Stomach (tissue), 9 donors: ENCODE measurements around the gene RASIP1. TPM values are rescaled to one million over a fixed set of nuclear protein-coding genes. Genes with fewer than 3 reads are reported as not detected.

Experiments
- DNase-seq, 2 donors: peaks; one replicate each; pipeline versions ENCODE4 v3.0.0 to v3.0.0-alpha.2; 2013 to 2019
- H3K27ac ChIP-seq, 5 donors: fragments of 200-600 bp in 4 of 5; sonication (generic) in 4 of 5; one replicate each; pipeline ENCODE4 v1.5.1; 2013 to 2019; ENCODE audit warnings: mild to moderate bottlenecking in 1 of 5, moderate library complexity in 1 of 5
- H3K27me3 ChIP-seq, 3 donors: fragments of 200-600 bp; sonication (generic); one replicate each; pipeline ENCODE4 v1.5.1; 2017 to 2019; ENCODE audit warnings: mixed run types in 1 of 3
- H3K36me3 ChIP-seq, 4 donors: fragments of 200-600 bp; sonication (generic); 1 replicate in 3 of 4; 2 replicates in 1 of 4; pipeline ENCODE4 v1.5.1; 2016 to 2019
- H3K4me1 ChIP-seq, 4 donors: fragments of 200-600 bp; sonication (generic); one replicate each; pipeline ENCODE4 v1.5.1; 2016 to 2019
- H3K4me3 ChIP-seq, 4 donors: fragments of 200-600 bp; sonication (generic) in 3 of 4; one replicate each; pipeline ENCODE4 v1.5.1; 2016 to 2019; ENCODE audit warnings: mild to moderate bottlenecking in 1 of 4
- H3K9me3 ChIP-seq, 4 donors: fragments of 200-600 bp; sonication (generic); one replicate each; pipeline ENCODE4 v1.5.1; 2016 to 2019
- EP300 ChIP-seq: sonication (generic); formaldehyde crosslinking; IDR thresholded peaks from one replicate; pipeline ENCODE4 v1.6.1; 2017; ENCODE audit warnings: antibody characterized with exemption
- POLR2A ChIP-seq, 4 donors: fragments of 450-650 bp; IDR thresholded peaks; one replicate each; pipeline ENCODE4 v1.6.1; 2016; ENCODE audit warnings: antibody characterized with exemption in 4 of 4, control low read depth in 2 of 4, mild to moderate bottlenecking in 1 of 4, moderate library complexity in 1 of 4
- POLR2AphosphoS5 ChIP-seq, 3 donors: sonication (generic); formaldehyde crosslinking; IDR thresholded peaks; one replicate each; pipeline ENCODE4 v1.6.1; 2016; ENCODE audit warnings: antibody characterized with exemption in 3 of 3
- WGBS, 5 donors: extraction: QIAGEN DNeasy Blood & Tissue Kit in 3 of 5; methylation state at CpG; one replicate each; pipeline versions ENCODE4 v1.1.5 to v1.1.7; 2013 to 2018; 5-methylcytosine and 5-hydroxymethylcytosine counted together
- intact Hi-C: fragments of 100-400 bp; cut with DNase I; formaldehyde crosslinking; loops from one replicate; pipeline ENCODE4 v1.15.1; 2023; ENCODE audit warnings: low total_unique reads
- polyA plus RNA-seq, 3 donors: library from polyadenylated mRNA; stranded (reverse); fragments of 200-250 nt; gene quantifications; one replicate each; pipeline ENCODE4 v1.2.3, GENCODE V29; 2013
- total RNA-seq, 5 donors: library from RNA; depleted of rRNA; stranded (reverse); fragments of >200 nt; gene quantifications; one replicate each; pipeline versions ENCODE4 v1.1.0 to v1.2.3, GENCODE V29; 2014 to 2016
- TF ChIP-seq, protein P1 (sequence below), 7 experiments: fragments of 450-650 bp in 4 of 7; fragments of 200-600 bp in 3 of 7; sonication (generic) in 3 of 7; IDR thresholded peaks; one replicate each; pipeline ENCODE4 v1.5.1; 2016 to 2019; ENCODE audit warnings: antibody characterized with exemption in 7 of 7, control low read depth in 2 of 7, mild to moderate bottlenecking in 1 of 7
- donor health status: healthy with polysubstance abuse.
- donor health status: Bipolar disorder and iron deficiency.
- donor health status: healthy.

The RASIP1 gene
- total and polyA plus RNA-seq, 8 donors: 4.7 to 44.9 (median 10.2) TPM

DNA sequence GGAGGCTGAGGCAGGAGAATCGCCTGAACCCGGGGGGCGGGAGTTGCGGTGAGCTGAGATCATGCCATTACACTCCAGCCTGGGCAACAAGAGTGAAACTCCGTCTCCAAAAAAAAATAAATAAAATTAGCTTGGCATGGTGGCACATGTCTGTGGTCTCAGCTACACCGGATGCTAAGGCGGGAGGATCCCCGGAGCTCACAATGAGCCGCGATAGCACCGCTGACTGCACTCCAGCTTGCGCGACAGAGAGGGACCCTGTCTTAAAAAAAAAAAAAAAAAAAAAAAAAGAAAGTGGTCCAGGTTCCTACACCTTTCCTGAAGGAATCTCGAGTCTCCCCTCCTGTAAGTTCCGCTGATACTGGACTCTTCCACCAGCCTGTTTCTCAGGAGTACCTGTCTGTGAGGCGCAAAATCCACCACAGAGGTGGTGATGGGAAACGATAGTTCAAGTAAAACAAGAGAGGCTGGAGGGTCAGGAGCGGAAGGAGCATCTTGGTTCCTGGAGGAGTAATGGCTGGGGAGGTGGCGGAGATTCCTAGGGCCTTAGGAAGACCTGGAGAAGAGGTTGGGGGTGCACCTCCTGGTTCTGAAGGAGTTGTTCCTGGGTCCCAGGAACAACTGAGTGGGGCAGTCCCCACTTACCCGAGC lies 11.6 kb upstream of the RASIP1 start:
- Histone ChIP-seq H3K27me3 (peaks cover 0 to 58% (median 10%) of the 10 kb centered on the region in 3 donors), H3K4me3 (peak overlapping the region; percentile 48 to 58 (median 54)), H3K27ac (peak overlapping the region; percentile 81 to 89 (median 86)), H3K4me1 (peaks cover 15 to 50% (median 33%) of the 10 kb centered on the region in 4 donors), H3K9me3 (no peaks in the 10 kb centered on the region), H3K36me3 (peaks cover 0 to 9% (median 0%) of the 10 kb centered on the region in 4 donors)
- intact Hi-C loops: no loop called here
- no peak for DNase-seq
- 10 to 26% (median 15%) methylated on average over 19 to 20 of the region's 20 CpGs for WGBS, 5 donors
- TF ChIP-seq EP300 (no peak), POLR2AphosphoS5 (IDR thresholded peaks at IDR 0.05) (no peak), POLR2A (IDR thresholded peaks at IDR 0.05) (no peak)
- TF ChIP-seq, protein P1, sequence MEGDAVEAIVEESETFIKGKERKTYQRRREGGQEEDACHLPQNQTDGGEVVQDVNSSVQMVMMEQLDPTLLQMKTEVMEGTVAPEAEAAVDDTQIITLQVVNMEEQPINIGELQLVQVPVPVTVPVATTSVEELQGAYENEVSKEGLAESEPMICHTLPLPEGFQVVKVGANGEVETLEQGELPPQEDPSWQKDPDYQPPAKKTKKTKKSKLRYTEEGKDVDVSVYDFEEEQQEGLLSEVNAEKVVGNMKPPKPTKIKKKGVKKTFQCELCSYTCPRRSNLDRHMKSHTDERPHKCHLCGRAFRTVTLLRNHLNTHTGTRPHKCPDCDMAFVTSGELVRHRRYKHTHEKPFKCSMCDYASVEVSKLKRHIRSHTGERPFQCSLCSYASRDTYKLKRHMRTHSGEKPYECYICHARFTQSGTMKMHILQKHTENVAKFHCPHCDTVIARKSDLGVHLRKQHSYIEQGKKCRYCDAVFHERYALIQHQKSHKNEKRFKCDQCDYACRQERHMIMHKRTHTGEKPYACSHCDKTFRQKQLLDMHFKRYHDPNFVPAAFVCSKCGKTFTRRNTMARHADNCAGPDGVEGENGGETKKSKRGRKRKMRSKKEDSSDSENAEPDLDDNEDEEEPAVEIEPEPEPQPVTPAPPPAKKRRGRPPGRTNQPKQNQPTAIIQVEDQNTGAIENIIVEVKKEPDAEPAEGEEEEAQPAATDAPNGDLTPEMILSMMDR (IDR thresholded peaks at IDR 0.05): no peak

DNA sequence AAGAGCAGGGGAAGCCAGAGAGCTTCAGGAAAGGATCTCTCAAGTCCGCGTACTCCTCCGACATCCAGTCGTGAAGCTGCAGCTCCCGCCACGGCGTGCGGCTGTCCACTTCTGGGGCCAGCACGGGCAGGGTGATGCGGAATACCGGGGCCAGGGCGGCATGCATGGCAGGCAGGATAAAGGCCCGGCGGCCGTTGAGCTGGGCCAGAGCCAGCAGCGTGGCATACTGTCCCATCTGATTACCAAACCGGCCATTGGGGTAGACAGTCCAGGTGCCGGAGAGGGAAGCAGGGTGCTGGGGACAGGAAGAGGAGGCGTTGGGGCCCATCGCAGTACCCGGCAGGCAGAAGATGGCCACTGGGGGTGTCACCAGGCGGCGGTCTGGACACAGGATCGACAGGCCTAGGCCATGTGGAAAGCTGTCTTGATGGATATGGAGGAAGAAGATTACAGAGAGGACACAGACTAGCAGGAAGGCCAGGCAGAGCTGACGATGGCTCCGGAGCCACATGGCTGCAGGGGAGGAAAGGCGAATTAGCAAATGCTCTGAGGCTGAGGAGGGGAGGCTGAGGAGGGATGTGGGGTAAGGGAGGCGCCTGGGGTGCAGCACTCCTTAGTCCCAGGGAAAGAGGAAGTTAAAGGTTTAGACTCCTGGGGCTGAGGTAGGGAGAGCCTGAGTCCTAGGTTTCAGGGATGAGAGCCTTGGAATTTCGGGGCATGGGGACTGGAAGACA lies 10.5 kb upstream of the RASIP1 start:
- intact Hi-C loops: no loop called here
- H3K27ac ChIP-seq: peak overlapping the region; percentile 50 to 88 (median 86)
- peak overlapping the region; percentile 48 to 58 (median 54) for H3K4me3 ChIP-seq
- H3K4me1 ChIP-seq: peaks cover 15 to 56% (median 39%) of the 10 kb centered on the region in 4 donors
- no peaks in the 10 kb centered on the region for H3K9me3 ChIP-seq
- 35 to 64% (median 51%) methylated on average over 26 to 29 of the region's 29 CpGs for WGBS, 5 donors
- DNase-seq: peak in 1 of 2 donors; percentile 58
- H3K36me3 ChIP-seq: peaks cover 0 to 9% (median 0%) of the 10 kb centered on the region in 4 donors
- peaks cover 0 to 68% (median 10%) of the 10 kb centered on the region in 3 donors for H3K27me3 ChIP-seq
- TF ChIP-seq POLR2AphosphoS5 (IDR thresholded peaks at IDR 0.05): peak in 1 of 3 donors; percentile 2
- TF ChIP-seq EP300: no peak

DNA sequence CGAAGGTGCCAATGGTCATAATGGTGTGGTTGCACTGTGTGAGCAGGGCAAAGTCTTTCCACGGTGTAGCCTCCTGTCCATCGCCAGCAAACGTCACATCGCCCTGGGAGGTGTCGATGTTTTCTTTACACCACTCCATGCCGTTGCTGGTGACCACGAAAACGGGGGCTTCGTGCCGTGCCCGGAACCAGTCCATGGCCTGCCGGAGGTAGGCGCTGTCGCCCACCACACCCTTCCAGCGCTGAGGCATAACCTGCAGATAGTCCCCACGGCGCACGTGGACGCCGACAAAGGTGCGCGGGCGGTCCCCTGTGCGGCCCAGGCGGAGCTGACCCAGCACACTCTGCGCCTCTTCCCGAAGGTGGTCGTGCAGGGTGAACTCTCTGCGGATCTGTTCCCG lies 9.9 kb upstream of the RASIP1 start:
- H3K4me3 ChIP-seq: peak overlapping the region; percentile 48 to 58 (median 54)
- peaks cover 15 to 59% (median 39%) of the 10 kb centered on the region in 4 donors for H3K4me1 ChIP-seq
- WGBS, 5 donors: 39 to 81% (median 57%) methylated on average over 13 to 31 of the region's 31 CpGs
- H3K27ac ChIP-seq: peak overlapping the region; percentile 50 to 88 (median 86)
- TF ChIP-seq POLR2A (IDR thresholded peaks at IDR 0.05) (no peak), EP300 (no peak)
- TF ChIP-seq, protein P1 (IDR thresholded peaks at IDR 0.05): peak in 1 of 7 experiments; percentile 12
- intact Hi-C loops: no loop called here
- no peak for DNase-seq
- H3K27me3 ChIP-seq: peaks cover 0 to 74% (median 10%) of the 10 kb centered on the region in 3 donors
- H3K36me3 ChIP-seq: peaks cover 0 to 9% (median 0%) of the 10 kb centered on the region in 4 donors
- no peaks in the 10 kb centered on the region for H3K9me3 ChIP-seq

DNA sequence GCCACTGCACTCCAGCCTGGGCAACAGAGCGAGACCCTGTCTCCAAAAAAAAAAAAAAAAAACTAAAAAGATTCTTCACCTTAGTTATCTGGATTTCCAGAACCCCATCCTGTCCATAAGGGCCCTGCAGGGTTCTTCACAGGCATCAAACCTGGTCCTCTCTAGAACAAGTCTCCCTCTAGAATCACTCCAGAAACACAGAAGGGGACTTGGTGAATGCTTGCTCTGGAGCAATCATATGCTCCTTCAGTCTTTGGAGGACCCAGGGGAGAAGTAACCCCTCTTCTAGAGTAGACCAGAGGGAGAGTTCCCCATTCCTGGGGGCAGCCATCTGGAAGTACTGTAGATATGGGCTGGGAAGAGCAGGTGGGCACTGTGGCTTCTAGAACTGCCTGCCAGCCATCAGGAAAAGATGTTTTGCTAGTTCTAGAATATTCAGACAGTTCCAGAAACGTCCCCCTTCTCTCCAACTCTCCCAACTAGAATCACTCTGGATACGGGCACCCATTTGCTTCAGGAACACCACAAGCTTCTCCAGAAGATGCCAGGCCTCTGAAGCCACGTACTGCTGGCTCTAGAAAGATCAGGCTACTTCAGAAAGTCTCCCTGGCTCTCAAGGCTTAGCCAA lies 9.3 kb upstream of the RASIP1 start:
- H3K27ac ChIP-seq: peak overlapping the region; percentile 50 to 88 (median 86)
- H3K9me3 ChIP-seq: no peaks in the 10 kb centered on the region
- 46 to 59% (median 56%) methylated on average over 4 of the region's 4 CpGs for WGBS, 5 donors
- peak overlapping the region in 2 of 4 donors; percentile 52 to 58 for H3K4me3 ChIP-seq
- no peak for DNase-seq
- peaks cover 0 to 68% (median 10%) of the 10 kb centered on the region in 3 donors for H3K27me3 ChIP-seq
- H3K4me1 ChIP-seq: peaks cover 15 to 60% (median 39%) of the 10 kb centered on the region in 4 donors
- TF ChIP-seq POLR2AphosphoS5 (IDR thresholded peaks at IDR 0.05) (no peak), POLR2A (IDR thresholded peaks at IDR 0.05) (no peak), EP300 (no peak)
- TF ChIP-seq, protein P1 (IDR thresholded peaks at IDR 0.05): no peak
- peaks cover 0 to 9% (median 0%) of the 10 kb centered on the region in 4 donors for H3K36me3 ChIP-seq
- intact Hi-C loops: loop anchor here (10.0 kb wide), 1 partner anchor 105 kb away; the partner anchor contains the start of gene CA11
